GM23338 (cell line): ENCODE measurements around the gene TENM3. TPM values are rescaled to one million over a fixed set of nuclear protein-coding genes. Genes with fewer than 3 reads are reported as not detected.
A peak's percentile ranks its signal among the peaks of the same experiment; 100 is the strongest.

Experiments
- ATAC-seq: fragments of 200-7000 bp; cut with Tn5 transposase; 3 replicates; pipeline ENCODE4 v1.9.1; 2020
- DNase-seq: peaks from one replicate; pipeline ENCODE4 v3.0.0-alpha.2; 2015; ENCODE audit warnings: low spot score
- H2AFZ ChIP-seq: fragments of 200-600 bp; sonication (generic); 2 replicates; pipeline ENCODE4 v1.8.0; 2016; ENCODE audit warnings: antibody characterized with exemption, mild to moderate bottlenecking, moderate library complexity
- H3F3A ChIP-seq: fragments of 200-600 bp; sonication (generic); replicated peaks from 2 replicates; pipeline ENCODE4 v1.8.0; 2017; ENCODE audit warnings: antibody characterized with exemption, mixed run types, low read depth
- H3K27ac ChIP-seq: fragments of 200-600 bp; sonication (generic); 2 replicates; pipeline ENCODE4 v1.6.1; 2016; ENCODE audit warnings: low read depth
- H3K27me3 ChIP-seq: fragments of 200-600 bp; sonication (generic); 2 replicates; pipeline ENCODE4 v1.8.0; 2016; ENCODE audit warnings: mild to moderate bottlenecking, mixed run types, moderate library complexity; ENCODE audit not compliant: insufficient read depth
- H3K36me3 ChIP-seq: fragments of 200-600 bp; sonication (generic); 2 replicates; pipeline ENCODE4 v1.8.0; 2016; ENCODE audit warnings: mild to moderate bottlenecking; ENCODE audit not compliant: insufficient read depth
- H3K4me1 ChIP-seq: fragments of 200-600 bp; sonication (generic); 2 replicates; pipeline ENCODE4 v1.8.0; 2016; ENCODE audit warnings: mild to moderate bottlenecking, moderate library complexity; ENCODE audit not compliant: insufficient read depth
- H3K4me2 ChIP-seq: fragments of 200-600 bp; sonication (generic); 2 replicates; pipeline ENCODE4 v1.7.1; 2017; ENCODE audit warnings: mixed run types
- H3K4me3 ChIP-seq: fragments of 200-600 bp; sonication (generic); 2 replicates; pipeline ENCODE4 v1.6.1; 2016; ENCODE audit warnings: mixed run types
- H3K79me2 ChIP-seq: fragments of 200-600 bp; sonication (generic); replicated peaks from 2 replicates; pipeline ENCODE4 v1.8.0; 2017; ENCODE audit warnings: mild to moderate bottlenecking; ENCODE audit not compliant: insufficient read depth
- H3K9me2 ChIP-seq: fragments of 200-600 bp; sonication (generic); 2 replicates; pipeline ENCODE4 v1.8.0; 2017; ENCODE audit not compliant: insufficient read depth
- H4K20me1 ChIP-seq: fragments of 200-600 bp; sonication (generic); replicated peaks from 2 replicates; pipeline ENCODE4 v1.8.0; 2017; ENCODE audit warnings: mild to moderate bottlenecking; ENCODE audit not compliant: insufficient read depth
- H3K27ac Mint-ChIP-seq: 2 replicates; pipeline ENCODE4 v1.8.0; 2020; ENCODE audit warnings: inconsistent platforms, mild to moderate bottlenecking, moderate library complexity, mixed read lengths
- H3K27me3 Mint-ChIP-seq: 3 replicates; pipeline ENCODE4 v1.8.0; 2022; ENCODE audit warnings: low read depth, mild to moderate bottlenecking, moderate library complexity, mixed read lengths, inconsistent platforms; ENCODE audit not compliant: insufficient read depth, poor library complexity
- H3K36me3 Mint-ChIP-seq: 3 replicates; pipeline ENCODE4 v1.8.0; 2021; ENCODE audit warnings: low read depth, mild to moderate bottlenecking, inconsistent platforms, moderate library complexity, mixed read lengths
- H3K4me1 Mint-ChIP-seq: 3 replicates; pipeline ENCODE4 v1.8.0; 2020; ENCODE audit warnings: mild to moderate bottlenecking, inconsistent platforms, mixed read lengths
- H3K4me3 Mint-ChIP-seq: 3 replicates; pipeline ENCODE4 v1.8.0; 2021; ENCODE audit warnings: moderate library complexity, mild to moderate bottlenecking, inconsistent platforms, mixed read lengths
- H3K9me3 Mint-ChIP-seq: 3 replicates; pipeline ENCODE4 v1.8.0; 2020; ENCODE audit warnings: moderate library complexity, mild to moderate bottlenecking, inconsistent platforms, mixed read lengths
- CREB1 ChIP-seq: fragments of 250-450 bp; sonication (Bioruptor Pico); IDR thresholded peaks from 2 replicates; pipeline ENCODE4 v1.5.0; 2020; ENCODE audit warnings: low read depth, mild to moderate bottlenecking, moderate library complexity
- ETS1 ChIP-seq: IDR thresholded peaks from 2 replicates; pipeline ENCODE4 v1.6.1; 2016; ENCODE audit warnings: antibody characterized with exemption
- NANOG ChIP-seq: IDR thresholded peaks from 2 replicates; pipeline ENCODE4 v1.6.1; 2016; ENCODE audit warnings: antibody characterized with exemption, borderline replicate concordance
- POLR2AphosphoS5 ChIP-seq: IDR thresholded peaks from 2 replicates; pipeline ENCODE4 v1.6.1; 2016; ENCODE audit warnings: antibody characterized with exemption, low read depth
- ZNF114 ChIP-seq: fragments of 250-450 bp; sonication (Bioruptor Pico); IDR thresholded peaks from 2 replicates; pipeline ENCODE4 v1.5.0; 2020; ENCODE audit warnings: mild to moderate bottlenecking, moderate library complexity
- ZNF331 ChIP-seq: fragments of 250-450 bp; sonication (Bioruptor Pico); IDR thresholded peaks from 2 replicates; pipeline ENCODE4 v1.5.0; 2020; ENCODE audit warnings: low read depth, mild to moderate bottlenecking, moderate library complexity
- polyA plus RNA-seq: library from polyadenylated mRNA; unstranded; fragments of >200 nt; fragmentation: Nextera tagmentation; extraction: Ambion mirVana; gene quantifications from 2 replicates; pipeline ENCODE4 v1.2.1, GENCODE V29; 2016
- total RNA-seq: library from RNA; depleted of rRNA; stranded (reverse); fragments of >200 nt; shearing (Covaris generic); gene quantifications from 2 replicates; pipeline ENCODE4 v1.2.3, GENCODE V29; 2014
- TF ChIP-seq, protein P1 (sequence below): IDR thresholded peaks from one replicate; pipeline ENCODE4 v1.6.1; 2018; ENCODE audit warnings: antibody characterized with exemption; ENCODE audit not compliant: unreplicated experiment
- TF ChIP-seq, protein P2 (sequence below): fragments of 250-450 bp; sonication (Bioruptor Pico); IDR thresholded peaks from 2 replicates; pipeline ENCODE4 v1.5.0; 2020; ENCODE audit warnings: mild to moderate bottlenecking, moderate library complexity

The TENM3 gene
- total and polyA plus RNA-seq, 2 experiments from 2014 or later: 22.2 to 128 TPM

DNA sequence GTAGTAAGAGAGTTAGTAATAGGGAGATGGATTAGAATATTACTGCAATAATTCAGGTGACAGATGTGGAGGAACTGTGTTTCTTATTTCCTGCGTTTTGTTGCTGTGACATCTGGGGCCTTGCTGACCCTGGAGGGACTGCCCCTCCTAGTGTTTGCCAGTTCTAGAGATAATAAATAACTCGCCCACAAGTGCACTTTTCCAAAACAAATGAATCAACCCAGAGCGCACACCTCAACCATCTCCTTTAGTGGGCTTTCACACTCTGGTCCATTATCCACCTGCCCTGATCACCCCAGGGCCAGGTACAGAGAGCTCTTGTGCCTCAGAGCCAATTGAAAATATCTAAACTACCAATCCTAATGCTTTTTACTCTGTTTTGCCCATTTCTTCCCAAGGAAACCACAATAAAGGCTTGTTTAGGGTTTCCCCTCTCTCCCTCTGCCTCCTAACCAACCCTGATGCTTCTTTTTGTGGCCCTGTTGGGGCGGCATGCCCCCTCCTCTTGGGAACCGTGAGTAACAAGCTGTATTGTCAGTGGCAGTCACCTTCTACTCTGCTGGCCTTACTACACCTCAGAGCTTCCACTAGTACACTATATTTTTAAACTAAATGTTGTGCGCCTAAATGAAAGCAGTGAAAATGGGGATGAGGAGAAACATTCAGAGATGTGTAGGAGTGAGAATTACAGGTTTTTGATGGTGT, 270.5 kb downstream of the TENM3 start:
- H3K9me3 Mint-ChIP-seq: peaks cover 6% of the 10 kb centered on the region; the same call in 2 of the 3 replicates
- no peak overlapping the region for H2AFZ ChIP-seq
- no peak overlapping the region for H3K27ac ChIP-seq
- peaks cover 9% of the 10 kb centered on the region for H3K4me1 Mint-ChIP-seq
- no peaks in the 10 kb centered on the region for H3K27me3 ChIP-seq
- no peaks in the 10 kb centered on the region for H3K9me2 ChIP-seq
- H3K4me3 Mint-ChIP-seq: no peak overlapping the region
- DNase-seq: no peak
- H3K4me1 ChIP-seq: peaks cover 13% of the 10 kb centered on the region; the same call in 1 of the 2 replicates
- no peak overlapping the region for H3K4me2 ChIP-seq
- no peak for TF ChIP-seq POLR2AphosphoS5
- TF ChIP-seq CREB1 (CRISPR knock-in tag): no peak
- TF ChIP-seq ZNF114: no peak
- no peak for TF ChIP-seq NANOG
- TF ChIP-seq, protein P1, sequence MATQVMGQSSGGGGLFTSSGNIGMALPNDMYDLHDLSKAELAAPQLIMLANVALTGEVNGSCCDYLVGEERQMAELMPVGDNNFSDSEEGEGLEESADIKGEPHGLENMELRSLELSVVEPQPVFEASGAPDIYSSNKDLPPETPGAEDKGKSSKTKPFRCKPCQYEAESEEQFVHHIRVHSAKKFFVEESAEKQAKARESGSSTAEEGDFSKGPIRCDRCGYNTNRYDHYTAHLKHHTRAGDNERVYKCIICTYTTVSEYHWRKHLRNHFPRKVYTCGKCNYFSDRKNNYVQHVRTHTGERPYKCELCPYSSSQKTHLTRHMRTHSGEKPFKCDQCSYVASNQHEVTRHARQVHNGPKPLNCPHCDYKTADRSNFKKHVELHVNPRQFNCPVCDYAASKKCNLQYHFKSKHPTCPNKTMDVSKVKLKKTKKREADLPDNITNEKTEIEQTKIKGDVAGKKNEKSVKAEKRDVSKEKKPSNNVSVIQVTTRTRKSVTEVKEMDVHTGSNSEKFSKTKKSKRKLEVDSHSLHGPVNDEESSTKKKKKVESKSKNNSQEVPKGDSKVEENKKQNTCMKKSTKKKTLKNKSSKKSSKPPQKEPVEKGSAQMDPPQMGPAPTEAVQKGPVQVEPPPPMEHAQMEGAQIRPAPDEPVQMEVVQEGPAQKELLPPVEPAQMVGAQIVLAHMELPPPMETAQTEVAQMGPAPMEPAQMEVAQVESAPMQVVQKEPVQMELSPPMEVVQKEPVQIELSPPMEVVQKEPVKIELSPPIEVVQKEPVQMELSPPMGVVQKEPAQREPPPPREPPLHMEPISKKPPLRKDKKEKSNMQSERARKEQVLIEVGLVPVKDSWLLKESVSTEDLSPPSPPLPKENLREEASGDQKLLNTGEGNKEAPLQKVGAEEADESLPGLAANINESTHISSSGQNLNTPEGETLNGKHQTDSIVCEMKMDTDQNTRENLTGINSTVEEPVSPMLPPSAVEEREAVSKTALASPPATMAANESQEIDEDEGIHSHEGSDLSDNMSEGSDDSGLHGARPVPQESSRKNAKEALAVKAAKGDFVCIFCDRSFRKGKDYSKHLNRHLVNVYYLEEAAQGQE: no peak
- no peak for TF ChIP-seq ZNF331 (CRISPR knock-in tag)
- TF ChIP-seq ETS1: no peak
- TF ChIP-seq, protein P2, sequence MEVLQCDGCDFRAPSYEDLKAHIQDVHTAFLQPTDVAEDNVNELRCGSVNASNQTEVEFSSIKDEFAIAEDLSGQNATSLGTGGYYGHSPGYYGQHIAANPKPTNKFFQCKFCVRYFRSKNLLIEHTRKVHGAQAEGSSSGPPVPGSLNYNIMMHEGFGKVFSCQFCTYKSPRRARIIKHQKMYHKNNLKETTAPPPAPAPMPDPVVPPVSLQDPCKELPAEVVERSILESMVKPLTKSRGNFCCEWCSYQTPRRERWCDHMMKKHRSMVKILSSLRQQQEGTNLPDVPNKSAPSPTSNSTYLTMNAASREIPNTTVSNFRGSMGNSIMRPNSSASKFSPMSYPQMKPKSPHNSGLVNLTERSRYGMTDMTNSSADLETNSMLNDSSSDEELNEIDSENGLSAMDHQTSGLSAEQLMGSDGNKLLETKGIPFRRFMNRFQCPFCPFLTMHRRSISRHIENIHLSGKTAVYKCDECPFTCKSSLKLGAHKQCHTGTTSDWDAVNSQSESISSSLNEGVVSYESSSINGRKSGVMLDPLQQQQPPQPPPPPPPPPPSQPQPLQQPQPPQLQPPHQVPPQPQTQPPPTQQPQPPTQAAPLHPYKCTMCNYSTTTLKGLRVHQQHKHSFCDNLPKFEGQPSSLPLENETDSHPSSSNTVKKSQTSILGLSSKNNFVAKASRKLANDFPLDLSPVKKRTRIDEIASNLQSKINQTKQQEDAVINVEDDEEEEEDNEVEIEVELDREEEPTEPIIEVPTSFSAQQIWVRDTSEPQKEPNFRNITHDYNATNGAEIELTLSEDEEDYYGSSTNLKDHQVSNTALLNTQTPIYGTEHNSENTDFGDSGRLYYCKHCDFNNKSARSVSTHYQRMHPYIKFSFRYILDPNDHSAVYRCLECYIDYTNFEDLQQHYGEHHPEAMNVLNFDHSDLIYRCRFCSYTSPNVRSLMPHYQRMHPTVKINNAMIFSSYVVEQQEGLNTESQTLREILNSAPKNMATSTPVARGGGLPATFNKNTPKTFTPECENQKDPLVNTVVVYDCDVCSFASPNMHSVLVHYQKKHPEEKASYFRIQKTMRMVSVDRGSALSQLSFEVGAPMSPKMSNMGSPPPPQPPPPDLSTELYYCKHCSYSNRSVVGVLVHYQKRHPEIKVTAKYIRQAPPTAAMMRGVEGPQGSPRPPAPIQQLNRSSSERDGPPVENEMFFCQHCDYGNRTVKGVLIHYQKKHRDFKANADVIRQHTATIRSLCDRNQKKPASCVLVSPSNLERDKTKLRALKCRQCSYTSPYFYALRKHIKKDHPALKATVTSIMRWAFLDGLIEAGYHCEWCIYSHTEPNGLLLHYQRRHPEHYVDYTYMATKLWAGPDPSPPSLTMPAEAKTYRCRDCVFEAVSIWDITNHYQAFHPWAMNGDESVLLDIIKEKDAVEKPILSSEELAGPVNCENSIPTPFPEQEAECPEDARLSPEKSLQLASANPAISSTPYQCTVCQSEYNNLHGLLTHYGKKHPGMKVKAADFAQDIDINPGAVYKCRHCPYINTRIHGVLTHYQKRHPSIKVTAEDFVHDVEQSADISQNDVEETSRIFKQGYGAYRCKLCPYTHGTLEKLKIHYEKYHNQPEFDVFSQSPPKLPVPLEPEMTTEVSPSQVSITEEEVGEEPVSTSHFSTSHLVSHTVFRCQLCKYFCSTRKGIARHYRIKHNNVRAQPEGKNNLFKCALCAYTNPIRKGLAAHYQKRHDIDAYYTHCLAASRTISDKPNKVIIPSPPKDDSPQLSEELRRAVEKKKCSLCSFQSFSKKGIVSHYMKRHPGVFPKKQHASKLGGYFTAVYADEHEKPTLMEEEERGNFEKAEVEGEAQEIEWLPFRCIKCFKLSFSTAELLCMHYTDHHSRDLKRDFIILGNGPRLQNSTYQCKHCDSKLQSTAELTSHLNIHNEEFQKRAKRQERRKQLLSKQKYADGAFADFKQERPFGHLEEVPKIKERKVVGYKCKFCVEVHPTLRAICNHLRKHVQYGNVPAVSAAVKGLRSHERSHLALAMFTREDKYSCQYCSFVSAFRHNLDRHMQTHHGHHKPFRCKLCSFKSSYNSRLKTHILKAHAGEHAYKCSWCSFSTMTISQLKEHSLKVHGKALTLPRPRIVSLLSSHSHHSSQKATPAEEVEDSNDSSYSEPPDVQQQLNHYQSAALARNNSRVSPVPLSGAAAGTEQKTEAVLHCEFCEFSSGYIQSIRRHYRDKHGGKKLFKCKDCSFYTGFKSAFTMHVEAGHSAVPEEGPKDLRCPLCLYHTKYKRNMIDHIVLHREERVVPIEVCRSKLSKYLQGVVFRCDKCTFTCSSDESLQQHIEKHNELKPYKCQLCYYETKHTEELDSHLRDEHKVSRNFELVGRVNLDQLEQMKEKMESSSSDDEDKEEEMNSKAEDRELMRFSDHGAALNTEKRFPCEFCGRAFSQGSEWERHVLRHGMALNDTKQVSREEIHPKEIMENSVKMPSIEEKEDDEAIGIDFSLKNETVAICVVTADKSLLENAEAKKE (CRISPR knock-in tag): no peak
- peaks cover 14% of the 10 kb centered on the region; the same call in 2 of the 3 replicates for H3K36me3 Mint-ChIP-seq
- peaks cover 61% of the 10 kb centered on the region for H3K79me2 ChIP-seq
- no peaks in the 10 kb centered on the region; the same call in 1 of the 2 replicates for H3F3A ChIP-seq
- 0 out of 2 replicates have a peak, but pooled peaks cover 5% of the 10 kb centered on the region for H3K36me3 ChIP-seq
- H3K27ac Mint-ChIP-seq: no peak overlapping the region
- H3K27me3 Mint-ChIP-seq: no peaks in the 10 kb centered on the region
- no peaks in the 10 kb centered on the region for H4K20me1 ChIP-seq
- ATAC-seq: peak; percentile 58; the same call in 2 of the 3 replicates
- no peak overlapping the region for H3K4me3 ChIP-seq
